Fibroblast of peridontal ligament (primary cell): Measurements from ENCODE around the gene MAP2K5.

Source experiments
- DNase-seq: peaks from one replicate; pipeline ENCODE4 v3.0.0-alpha.2; 2010; ENCODE audit errors: extremely low read depth

MAP2K5 gene

DNA sequence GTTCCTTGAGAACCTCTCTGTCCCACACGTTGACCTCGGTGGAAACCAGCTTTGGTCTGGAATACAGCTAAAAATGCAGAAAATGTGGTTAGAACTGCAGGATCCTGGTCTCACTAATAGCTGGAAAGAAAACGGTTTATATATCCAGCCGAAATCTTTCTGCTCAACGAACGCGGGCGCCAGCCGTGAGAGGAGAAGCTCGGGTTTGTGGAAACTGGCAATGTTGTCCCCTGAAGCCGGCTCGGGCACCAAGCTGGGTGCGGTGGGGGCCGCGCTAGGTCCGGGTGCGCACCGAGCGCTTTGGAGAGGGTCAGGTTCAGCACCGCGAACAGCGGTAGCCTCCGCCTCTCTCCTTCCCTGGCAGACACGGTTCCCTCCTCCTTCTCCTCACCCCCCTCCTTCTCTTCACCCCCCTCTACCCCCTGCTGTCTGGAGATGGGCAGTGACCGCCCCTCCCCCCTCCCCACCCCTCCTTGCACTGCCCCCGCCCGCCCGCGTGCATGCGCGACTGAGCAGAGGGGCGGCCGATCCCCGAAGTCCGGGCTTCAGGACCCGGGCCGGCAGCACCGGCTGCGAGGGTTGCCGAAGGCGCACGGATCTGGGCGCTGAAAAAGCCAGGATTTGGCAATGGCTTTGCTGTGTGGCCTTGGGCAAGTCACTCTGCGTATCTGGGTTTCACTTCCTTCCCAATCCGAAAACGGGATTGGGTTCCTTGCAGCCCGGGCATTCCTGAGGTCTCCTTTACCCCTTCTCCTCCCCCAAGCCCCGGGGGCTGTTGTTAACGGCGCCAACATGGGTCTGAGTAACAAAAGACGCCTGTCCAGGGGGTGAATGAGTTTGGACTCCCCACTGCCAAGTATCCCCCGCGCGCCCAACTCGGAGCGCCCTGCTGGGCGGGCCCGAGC, 282.7 kb downstream of the MAP2K5 start, which contains the start of gene SKOR1:
Gene SKOR1 (plus strand): TSS at position 534 of the 905 bp plus-strand sequence. CDS start 94 bp downstream, at position 628.
- DNase-seq = no peak

DNA sequence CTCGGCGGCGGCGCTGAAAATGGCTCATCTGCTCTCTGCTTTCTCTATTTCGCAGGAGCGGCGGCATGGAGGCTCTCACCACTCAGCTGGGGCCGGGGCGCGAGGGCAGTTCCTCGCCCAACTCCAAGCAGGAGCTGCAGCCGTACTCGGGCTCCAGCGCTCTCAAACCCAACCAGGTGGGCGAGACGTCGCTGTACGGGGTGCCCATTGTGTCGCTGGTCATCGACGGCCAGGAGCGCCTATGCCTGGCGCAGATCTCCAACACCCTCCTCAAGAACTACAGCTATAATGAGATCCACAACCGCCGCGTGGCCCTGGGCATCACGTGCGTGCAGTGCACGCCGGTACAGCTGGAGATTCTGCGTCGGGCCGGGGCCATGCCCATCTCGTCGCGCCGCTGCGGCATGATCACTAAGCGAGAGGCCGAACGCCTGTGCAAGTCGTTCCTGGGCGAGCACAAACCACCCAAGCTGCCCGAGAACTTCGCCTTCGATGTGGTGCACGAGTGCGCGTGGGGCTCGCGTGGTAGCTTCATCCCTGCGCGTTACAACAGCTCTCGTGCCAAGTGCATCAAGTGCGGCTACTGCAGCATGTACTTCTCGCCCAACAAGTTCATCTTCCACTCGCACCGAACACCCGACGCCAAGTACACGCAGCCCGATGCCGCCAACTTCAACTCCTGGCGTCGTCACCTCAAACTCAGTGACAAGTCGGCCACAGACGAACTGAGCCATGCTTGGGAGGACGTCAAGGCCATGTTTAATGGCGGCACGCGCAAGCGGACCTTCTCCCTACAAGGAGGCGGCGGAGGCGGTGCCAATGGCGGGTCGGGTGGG, 283.6 kb downstream of the MAP2K5 start:
- DNase-seq = no peak

DNA sequence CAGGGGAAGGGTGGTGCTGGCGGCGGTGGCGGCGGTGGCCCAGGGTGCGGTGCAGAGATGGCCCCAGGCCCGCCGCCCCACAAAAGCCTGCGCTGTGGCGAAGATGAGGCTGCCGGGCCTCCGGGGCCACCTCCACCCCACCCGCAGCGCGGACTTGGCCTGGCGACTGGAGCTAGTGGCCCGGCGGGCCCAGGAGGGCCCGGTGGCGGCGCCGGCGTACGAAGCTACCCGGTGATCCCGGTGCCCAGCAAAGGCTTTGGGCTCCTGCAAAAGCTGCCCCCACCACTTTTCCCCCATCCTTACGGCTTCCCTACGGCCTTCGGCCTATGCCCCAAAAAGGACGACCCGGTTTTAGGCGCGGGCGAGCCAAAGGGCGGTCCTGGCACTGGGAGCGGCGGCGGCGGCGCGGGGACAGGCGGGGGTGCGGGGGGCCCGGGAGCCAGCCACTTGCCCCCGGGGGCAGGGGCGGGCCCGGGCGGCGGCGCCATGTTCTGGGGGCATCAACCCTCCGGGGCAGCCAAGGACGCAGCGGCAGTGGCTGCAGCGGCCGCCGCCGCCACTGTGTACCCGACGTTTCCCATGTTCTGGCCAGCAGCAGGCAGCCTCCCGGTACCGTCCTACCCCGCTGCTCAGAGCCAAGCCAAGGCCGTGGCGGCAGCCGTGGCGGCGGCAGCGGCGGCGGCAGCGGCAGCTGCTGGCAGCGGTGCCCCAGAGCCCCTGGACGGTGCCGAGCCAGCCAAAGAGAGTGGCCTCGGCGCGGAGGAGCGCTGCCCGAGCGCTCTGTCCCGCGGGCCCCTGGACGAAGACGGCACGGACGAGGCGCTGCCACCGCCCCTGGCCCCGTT, 284.4 kb downstream of the MAP2K5 start:
- no peak for DNase-seq

DNA sequence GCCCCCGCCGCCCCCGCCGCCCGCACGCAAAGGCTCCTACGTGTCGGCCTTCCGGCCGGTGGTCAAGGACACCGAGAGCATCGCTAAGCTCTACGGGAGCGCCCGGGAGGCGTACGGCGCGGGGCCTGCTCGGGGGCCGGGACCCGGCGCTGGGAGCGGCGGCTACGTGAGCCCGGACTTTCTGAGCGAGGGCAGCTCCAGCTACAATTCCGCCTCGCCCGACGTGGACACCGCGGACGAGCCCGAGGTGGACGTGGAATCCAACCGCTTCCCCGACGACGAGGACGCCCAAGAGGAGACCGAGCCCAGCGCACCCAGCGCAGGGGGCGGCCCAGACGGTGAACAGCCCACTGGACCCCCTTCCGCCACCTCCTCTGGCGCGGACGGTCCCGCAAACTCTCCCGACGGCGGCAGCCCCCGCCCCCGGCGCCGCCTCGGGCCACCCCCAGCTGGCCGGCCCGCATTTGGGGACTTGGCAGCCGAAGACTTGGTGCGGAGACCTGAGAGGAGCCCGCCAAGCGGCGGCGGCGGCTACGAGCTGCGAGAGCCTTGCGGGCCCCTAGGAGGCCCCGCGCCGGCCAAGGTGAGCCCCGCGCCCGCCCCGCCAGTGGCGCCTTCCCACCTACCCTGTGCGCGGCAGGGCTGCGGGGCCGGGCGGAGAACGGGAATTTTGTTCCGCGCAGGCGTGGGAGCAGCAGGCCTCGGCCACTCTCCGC, 285.2 kb downstream of the MAP2K5 start:
- DNase-seq = no peak

DNA sequence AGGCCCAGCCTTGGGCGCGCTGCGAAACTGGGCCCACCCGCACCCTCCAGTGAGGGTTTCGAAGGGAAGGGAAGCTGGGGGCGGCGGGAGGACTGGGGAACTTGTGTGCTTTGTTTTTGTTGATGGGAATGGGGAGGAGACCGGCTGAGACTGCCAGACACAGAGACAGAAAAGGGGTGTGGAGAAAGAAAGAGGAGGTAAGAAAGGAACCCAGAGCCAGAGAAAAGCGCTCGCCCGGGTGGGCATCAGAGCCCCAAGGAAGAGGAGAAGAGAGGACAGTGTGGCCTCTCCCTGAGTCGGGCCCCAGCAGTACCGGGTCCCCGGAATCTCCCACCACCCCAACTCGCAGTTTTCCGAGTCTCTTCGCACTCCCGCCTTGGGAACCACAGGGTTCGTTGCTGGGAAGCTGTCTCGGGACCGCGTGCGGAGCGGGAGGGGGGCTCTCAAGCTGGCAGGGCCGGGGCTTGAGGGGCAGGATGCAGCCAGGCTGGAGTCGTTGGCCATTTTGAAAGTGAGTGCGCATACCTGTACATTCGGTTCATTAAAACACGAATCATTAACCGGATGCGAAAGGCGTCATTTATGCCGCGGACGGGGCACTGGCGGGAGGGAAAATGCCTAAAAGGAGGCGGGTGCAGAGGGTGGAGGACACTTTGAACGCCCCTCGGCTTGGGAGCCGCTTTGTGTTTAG, 285.9 kb downstream of the MAP2K5 start:
- no peak for DNase-seq

DNA sequence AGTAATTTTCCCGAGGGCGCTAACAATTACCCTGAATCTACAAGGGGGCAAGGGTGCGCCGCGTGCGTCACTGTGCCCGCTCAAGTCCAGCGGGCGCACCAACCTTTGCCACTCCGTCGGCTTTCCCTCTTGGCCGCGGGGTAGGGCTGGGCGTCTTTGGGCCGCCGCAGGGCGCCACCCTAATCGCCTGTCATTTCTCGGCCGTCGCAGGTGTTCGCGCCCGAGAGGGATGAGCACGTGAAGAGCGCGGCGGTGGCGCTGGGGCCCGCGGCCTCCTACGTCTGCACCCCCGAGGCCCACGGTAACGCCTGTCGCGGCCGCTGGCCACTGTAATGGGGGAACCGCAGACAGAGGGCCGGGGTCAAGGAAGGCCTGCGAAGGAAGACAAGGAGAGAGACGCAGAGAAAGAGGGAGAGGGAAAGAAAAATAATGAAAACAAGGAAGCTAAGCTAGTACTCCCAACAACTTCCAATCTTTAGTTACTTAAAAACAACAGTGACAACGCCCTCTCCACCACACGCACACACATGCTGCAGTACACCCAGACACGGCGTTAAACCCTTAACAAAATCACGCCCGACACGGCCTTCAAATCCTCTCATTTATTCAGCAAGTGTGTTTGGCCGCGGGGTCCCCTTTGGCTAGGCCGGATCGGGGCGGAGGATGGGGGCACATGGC, 286.6 kb downstream of the MAP2K5 start:
- DNase-seq = no peak

DNA sequence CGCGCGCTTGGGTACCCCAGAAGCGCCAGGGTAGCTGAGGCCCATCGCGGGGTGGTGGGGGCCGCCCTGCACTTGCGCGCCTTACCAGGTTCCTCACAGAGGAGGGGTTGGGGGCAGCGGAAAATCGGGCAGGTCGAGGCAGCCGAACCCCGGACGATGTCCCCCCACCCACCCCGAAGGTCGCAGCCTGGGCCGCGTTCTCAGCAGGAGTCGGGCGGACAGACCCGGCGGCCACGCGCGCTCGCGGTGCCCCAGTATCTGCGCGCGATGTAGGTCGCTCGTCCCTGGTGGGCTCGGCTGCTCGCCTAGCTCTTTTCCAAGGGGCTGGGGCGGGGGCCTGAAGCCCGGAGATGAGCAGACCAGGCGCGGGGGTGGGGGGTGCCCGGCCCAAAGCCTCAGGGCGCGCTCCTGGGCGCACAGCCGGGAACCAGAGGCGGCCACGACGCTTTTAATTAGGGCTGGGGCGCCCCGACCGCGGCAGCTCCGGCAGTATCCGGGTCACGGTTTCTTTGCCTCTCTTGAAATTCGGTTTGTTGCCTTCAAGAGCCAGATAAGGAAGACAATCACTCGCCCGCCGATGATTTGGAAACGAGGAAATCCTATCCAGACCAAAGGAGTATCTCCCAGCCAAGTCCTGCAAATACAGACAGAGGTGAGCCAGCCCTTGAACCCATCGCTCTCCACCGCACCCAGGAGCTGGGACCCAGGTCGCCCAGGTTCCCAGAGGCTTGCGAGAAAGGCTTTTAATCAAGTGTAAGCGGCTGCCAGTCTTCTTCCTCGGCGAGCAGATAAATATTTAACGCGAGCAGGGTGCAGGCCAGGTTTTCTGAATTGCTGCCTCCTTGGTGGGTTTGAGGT, 287.4 kb downstream of the MAP2K5 start:
- no peak for DNase-seq

DNA sequence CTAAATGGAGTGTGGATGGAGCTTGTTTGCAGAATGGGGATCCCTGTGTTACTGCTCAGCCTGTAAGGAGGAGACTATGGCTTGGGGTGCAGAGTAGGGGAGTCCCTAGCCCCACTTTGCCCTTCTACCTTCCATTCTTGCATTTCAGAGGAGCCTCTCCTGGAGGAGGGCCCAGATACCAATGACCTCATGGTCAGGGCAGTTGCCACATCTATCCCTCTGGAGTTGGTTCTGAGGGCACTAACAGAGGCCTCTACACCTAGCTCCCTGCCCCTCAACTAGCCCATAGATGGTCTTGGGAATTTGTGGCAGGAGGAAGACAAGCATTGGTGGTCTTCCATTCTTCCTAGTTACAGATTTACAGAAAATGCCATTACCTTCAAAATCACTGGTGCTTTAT, 288.9 kb downstream of the MAP2K5 start:
- DNase-seq = no peak

DNA sequence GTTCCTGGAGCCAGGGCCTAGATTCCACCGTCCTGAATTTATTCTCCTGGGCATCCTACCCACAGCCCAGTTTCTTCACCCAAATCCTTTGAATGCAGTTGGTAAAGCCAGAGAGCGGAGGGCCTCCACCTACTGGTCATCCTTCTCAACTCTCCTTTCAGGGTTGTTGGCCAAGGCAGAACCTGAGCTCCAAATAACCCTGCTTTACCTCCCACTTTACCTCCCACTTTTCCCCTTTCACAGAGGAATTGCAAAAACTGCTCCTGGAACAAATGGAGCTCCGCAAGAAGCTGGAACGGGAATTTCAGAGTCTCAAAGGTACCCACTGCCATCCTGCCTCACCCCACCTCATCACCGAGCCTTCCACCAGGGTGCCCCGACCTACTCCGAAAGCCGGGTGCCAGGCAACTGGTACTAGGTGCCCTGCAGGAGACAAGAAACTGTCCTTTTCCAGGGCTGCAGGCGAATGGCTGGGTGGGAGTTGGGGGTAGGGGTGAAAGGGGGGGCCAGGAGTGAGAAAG, 289.6 kb downstream of the MAP2K5 start:
- DNase-seq = no peak

DNA sequence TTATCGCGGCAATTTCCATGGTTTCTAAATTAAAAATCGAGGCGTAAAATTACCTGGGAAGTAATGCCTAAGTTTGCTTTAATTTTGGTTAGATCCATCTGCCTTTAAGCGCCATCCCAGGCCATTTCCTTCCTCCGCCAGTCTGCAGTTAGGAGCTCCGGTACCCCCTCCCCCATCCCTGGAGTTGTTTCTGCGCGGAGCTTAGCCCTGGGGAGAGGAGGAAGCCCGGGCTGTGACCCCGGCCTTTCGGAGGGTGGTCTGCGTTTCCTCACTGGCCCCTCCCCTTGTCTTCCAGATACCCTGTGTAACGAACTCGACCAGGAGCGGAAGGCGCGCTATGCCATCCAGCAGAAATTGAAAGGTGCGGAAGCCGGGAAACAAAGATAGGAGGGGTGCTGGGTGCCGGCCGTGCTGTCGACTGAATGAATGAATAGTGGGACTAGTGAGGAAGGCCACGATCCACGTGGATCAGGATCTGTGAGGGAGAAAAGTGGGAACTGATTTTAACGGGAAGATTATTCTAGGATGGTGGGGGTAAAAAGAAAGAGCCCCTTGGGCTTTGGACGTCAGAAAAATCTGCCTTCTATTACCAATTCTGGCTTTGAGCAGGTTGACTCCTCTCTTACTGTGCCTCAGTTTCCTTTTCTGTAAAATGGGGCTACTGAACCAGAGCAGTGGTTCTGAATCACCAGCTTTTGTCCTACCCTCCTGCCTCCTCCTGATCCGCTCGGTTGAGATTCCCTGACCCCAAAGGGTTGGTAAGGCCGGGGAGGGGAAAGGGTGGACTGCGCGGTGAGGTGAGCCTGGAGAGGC, 290.6 kb downstream of the MAP2K5 start:
- no peak for DNase-seq

DNA sequence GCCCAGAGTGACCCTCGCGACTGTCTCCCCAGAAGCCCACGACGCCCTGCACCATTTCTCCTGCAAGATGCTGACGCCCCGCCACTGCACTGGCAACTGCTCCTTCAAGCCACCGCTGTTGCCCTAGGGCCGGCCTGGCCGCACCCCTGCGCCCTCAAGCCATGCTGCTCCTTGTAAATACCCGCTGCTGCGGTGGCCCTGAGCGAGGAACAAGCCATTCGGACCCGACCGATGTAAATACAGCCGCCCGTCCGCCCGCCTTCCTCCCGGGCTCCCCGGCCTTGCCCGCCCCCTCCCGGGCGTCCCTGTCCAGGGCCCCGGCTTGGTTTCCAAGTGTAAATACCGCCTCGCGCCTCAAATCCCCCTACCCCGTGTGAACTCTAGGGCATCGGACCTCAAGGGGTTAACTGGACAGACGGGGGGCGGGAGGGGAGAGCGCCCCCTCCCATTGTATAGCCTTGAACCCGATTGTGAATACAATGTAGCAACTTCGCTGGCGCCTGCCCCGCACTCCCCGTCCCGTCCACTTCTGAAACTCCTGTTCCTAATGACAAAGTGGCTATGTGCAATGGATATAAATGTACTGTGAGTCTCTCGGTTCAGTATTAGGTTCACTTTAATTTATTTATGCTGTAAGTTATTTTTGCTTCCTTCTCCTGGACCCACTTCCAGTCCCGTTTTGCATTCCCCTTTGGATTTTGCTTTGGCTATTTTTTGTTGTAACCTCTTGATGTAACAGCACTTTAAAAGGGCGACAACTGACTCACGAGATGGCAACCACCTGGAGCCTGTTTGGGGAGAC, 291.4 kb downstream of the MAP2K5 start:
- no peak for DNase-seq

DNA sequence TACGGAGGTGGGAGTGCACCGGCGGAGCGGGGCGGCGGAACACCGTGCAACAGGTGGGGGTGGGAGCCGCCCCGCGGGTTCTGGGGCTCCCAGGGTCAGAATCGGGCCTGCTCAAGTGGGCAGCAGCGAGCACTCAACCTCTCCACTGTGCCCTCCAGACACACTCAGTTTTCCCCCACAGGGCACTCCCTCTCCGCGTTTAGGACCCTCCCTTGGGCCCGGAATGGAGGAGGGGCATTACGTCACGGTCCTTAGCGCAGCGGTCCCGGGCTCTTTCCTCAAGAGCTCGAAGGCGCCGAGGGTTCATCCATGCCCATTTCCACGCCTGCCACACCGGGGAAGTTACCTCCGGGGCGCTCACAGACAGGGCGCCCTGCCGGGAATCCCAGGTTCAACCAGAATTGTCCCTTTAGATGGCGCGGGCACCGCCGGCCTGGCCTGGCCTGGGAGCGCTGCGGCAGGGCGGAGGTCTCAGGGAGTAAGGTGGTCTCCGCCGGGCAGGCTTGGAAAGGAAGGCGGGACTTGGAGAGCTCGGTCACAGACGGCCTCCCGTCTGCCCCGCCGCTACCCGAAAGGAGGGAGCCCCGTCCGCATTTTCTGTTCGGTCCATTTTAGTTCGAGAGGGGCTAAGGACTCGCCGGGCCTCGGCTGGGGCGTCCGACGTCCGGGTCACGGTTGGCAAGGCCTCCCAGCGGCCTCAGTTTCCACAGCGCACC, 292.2 kb downstream of the MAP2K5 start:
- DNase-seq = no peak

DNA sequence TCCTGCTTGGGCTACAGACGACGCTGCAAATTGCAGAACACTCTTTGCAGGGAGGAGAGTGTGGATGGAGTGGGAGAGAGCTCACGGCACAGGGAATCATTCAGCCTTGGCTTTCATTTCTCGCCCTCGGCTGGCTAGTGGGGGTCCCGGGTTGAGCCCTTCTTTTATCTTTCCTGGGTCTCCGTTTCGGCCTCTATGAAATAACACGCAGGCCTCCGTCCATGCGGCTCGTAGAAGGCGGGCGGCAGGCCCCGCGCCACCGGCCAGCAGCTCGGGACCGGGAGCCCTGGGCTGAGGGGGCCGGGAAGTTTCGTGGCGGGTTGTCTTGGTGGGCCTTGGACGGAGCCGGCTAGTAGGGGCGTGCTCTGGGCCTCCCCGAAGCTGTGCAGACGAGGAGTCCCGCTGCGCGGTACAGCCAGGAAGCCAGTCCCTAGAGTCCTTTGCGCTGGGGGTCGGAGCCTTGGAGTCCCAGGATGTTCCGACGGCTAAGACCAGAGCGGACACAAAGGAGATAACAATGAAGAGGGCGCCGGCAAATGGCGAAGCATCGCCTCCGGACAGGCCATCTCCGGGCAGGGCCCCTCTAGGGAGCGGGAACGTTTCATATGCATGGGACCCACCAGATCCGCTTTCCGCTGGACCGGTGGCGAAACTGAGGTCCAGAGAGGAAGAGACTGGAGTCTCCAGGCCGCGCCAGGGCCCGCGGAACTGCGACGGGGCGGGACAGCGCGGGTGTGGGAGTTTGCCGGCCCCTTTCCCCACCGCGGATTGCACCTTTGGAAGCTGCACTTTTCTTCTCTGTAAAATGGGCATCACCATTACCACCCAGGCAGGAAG, 293.0 kb downstream of the MAP2K5 start:
- DNase-seq = no peak

DNA sequence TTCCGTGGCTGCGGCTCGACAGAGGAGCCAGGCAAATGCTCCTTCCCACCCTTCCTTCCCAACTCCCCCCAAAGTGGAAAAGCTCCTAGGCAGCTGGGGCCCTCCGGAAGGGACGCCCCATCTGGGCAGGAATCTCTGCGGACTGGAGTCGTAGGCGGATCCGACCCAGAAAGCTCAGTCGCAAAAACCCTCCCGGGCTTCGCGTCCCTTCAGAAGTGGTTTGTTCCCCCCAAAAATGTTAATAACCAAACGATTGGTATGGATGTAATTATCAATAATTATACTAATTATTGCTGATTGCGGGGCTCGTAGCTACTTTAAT, 293.6 kb downstream of the MAP2K5 start:
- no peak for DNase-seq

DNA sequence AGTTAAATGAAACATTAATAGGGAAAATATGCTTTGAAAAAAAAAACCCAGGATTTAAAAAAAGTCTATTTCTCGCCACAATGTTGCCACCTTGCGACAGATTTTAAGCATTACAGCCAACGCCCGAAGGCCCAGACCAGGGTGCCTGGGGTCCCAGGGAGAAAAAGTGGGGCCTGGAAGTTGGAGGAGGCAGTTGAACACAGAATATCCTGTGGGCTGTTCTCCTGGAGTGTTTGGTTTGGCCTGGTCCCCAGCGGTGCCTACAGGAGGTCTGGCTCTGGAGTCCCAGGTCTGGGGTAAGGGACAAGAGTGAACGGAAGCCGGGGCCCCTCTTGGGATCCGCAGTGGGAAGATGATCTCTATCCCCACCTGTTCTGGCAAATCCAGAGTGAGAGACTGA, 294.0 kb downstream of the MAP2K5 start:
- peak; percentile 63 for DNase-seq

DNA sequence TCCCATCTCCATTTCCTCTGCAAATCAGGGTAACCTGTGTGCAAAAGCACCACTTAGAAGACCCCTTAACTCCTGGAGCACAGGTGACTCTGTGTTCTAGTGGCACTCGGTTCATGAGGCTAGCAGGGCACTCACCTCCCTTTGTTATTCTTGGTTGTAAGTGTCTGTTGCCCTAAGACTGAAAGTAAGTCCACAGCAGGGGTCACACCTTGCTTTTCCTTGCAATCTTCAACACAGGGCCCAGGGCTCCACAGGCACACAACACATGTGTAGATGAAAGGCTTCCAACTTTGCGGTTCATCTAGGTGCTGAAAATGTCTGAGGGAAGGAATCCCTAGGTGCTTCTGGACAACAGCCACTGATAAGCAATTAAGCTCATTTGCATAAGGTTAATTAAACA, 294.5 kb downstream of the MAP2K5 start:
- no peak for DNase-seq
